ENCODE measurements around the gene SSPN.
"Not testable (repeated sequence)": the region's sequence is repeated elsewhere in the genome, so short reads cannot be mapped to it uniquely, and the experiment has no call there.

Gene SSPN

DNA sequence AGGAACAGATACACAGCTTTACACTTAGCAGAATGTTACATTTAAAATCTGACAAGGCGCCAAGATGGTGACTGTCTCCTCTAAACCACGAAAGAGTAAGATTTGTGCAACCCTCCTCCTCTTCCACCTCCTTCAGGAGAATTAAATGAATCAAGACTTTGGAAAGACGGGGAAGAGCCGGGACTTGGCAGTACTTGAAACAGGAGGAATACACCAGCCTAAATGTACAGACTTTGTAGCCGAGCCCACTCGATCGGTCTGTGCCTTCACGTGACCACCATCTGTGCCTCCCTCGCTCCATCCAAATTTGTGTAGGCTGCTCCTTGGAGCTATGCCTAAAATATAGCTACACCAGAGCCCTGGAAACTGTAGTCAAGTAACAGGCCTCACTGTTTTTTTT is 38.3 kb downstream of the SSPN start:
- ATAC-seq: no peak
- TF ChIP-seq ISL1 (CRISPR knock-in tag; IDR thresholded peaks at IDR 0.05) (no peak), ZNF70 (CRISPR knock-in tag; IDR thresholded peaks at IDR 0.05) (no peak), RARB (CRISPR knock-in tag; IDR thresholded peaks at IDR 0.05) (no peak), BACH2 (CRISPR knock-in tag; IDR thresholded peaks at IDR 0.05; ENCODE audit: borderline replicate concordance) (no peak), ZFP30 (CRISPR knock-in tag; IDR thresholded peaks at IDR 0.05) (no peak), CSDC2 (CRISPR knock-in tag; IDR thresholded peaks at IDR 0.05) (no peak), ZFP3 (CRISPR knock-in tag; IDR thresholded peaks at IDR 0.05) (no peak), ESRRG (CRISPR knock-in tag; IDR thresholded peaks at IDR 0.05) (no peak), TOX (CRISPR knock-in tag; IDR thresholded peaks at IDR 0.05; ENCODE audit: borderline replicate concordance) (no peak), ZC3H10 (CRISPR knock-in tag; IDR thresholded peaks at IDR 0.05) (no peak), ARNTL (CRISPR knock-in tag; IDR thresholded peaks at IDR 0.05; ENCODE audit: borderline replicate concordance, low read depth) (no peak), GLIS3 (CRISPR knock-in tag; IDR thresholded peaks at IDR 0.05) (no peak)
- TF ChIP-seq, protein P1, sequence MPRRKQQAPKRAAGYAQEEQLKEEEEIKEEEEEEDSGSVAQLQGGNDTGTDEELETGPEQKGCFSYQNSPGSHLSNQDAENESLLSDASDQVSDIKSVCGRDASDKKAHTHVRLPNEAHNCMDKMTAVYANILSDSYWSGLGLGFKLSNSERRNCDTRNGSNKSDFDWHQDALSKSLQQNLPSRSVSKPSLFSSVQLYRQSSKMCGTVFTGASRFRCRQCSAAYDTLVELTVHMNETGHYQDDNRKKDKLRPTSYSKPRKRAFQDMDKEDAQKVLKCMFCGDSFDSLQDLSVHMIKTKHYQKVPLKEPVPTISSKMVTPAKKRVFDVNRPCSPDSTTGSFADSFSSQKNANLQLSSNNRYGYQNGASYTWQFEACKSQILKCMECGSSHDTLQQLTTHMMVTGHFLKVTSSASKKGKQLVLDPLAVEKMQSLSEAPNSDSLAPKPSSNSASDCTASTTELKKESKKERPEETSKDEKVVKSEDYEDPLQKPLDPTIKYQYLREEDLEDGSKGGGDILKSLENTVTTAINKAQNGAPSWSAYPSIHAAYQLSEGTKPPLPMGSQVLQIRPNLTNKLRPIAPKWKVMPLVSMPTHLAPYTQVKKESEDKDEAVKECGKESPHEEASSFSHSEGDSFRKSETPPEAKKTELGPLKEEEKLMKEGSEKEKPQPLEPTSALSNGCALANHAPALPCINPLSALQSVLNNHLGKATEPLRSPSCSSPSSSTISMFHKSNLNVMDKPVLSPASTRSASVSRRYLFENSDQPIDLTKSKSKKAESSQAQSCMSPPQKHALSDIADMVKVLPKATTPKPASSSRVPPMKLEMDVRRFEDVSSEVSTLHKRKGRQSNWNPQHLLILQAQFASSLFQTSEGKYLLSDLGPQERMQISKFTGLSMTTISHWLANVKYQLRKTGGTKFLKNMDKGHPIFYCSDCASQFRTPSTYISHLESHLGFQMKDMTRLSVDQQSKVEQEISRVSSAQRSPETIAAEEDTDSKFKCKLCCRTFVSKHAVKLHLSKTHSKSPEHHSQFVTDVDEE (CRISPR knock-in tag; IDR thresholded peaks at IDR 0.05): no peak
- TF ChIP-seq, protein P2, sequence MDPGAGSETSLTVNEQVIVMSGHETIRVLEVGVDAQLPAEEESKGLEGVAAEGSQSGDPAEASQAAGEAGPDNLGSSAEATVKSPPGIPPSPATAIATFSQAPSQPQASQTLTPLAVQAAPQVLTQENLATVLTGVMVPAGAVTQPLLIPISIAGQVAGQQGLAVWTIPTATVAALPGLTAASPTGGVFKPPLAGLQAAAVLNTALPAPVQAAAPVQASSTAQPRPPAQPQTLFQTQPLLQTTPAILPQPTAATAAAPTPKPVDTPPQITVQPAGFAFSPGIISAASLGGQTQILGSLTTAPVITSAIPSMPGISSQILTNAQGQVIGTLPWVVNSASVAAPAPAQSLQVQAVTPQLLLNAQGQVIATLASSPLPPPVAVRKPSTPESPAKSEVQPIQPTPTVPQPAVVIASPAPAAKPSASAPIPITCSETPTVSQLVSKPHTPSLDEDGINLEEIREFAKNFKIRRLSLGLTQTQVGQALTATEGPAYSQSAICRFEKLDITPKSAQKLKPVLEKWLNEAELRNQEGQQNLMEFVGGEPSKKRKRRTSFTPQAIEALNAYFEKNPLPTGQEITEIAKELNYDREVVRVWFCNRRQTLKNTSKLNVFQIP (CRISPR knock-in tag; IDR thresholded peaks at IDR 0.05; ENCODE audit: borderline replicate concordance, low read depth): no peak
- TF ChIP-seq, protein P3, sequence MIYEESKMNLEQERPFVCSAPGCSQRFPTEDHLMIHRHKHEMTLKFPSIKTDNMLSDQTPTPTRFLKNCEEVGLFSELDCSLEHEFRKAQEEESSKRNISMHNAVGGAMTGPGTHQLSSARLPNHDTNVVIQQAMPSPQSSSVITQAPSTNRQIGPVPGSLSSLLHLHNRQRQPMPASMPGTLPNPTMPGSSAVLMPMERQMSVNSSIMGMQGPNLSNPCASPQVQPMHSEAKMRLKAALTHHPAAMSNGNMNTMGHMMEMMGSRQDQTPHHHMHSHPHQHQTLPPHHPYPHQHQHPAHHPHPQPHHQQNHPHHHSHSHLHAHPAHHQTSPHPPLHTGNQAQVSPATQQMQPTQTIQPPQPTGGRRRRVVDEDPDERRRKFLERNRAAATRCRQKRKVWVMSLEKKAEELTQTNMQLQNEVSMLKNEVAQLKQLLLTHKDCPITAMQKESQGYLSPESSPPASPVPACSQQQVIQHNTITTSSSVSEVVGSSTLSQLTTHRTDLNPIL (CRISPR knock-in tag; IDR thresholded peaks at IDR 0.05; ENCODE audit: low read depth): no peak

DNA sequence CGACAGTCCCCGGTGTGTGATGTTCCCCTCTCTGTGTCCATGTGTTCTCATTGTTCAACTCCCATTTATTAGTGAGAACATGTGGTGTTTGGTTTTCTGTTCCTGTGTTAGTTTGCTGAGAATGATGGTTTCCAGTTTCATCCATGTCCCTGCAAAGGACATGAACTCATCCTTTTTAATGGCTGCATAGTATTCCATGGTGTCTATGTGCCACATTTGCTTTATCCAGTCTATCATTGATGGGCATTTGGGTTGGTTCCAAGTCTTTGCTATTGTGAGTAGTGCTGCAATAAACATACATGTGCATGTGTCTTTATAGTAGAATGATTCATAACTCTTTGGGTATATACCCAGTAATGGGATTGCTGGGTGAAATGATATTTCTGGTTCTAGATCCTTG is 40.1 kb downstream of the SSPN start:
- not testable (repeated sequence) for ATAC-seq

DNA sequence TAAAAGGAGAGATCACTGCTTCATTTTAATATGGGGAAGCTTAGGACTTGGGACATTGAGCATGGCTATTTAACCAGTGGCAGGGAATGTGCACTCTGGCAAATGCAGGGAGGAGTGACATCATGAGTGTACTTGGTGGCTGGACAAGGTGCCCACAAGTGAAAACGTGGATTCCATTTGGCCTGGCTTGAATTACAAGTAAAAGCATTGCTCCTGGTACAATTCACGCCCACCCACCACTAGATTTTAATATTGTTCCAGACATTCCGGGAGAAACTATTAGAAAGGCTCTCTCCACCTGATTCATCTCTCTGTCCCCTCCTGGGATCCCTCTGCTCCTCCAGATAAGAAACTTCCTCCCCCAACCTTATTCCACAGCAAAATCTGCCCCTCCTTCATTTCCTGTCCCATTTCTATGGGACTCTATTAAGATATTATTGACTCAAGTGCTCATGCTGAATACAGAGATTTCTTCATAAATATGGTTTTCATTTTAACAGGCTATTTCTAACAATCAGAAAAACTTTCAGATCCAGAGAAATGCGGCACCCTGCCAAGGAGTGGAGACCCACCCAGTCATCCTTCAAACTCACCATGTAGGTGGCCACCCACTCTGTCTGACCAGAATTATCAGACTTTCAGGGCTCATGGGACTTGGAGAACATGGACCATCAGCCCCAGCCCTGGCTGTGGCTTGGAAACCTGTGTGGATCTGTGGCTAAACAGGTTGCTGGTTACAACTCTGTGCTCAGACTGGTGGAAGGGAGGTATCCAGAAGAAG is 43.2 kb downstream of the SSPN start:
- TF ChIP-seq ARNTL (CRISPR knock-in tag; IDR thresholded peaks at IDR 0.05; ENCODE audit: borderline replicate concordance, low read depth) (no peak), ZNF70 (CRISPR knock-in tag; IDR thresholded peaks at IDR 0.05) (no peak), BACH2 (CRISPR knock-in tag; IDR thresholded peaks at IDR 0.05; ENCODE audit: borderline replicate concordance) (no peak), TCF4 (CRISPR knock-in tag; IDR thresholded peaks at IDR 0.05; ENCODE audit: borderline replicate concordance) (no peak), ZC3H10 (CRISPR knock-in tag; IDR thresholded peaks at IDR 0.05) (no peak), ESRRG (CRISPR knock-in tag; IDR thresholded peaks at IDR 0.05) (no peak), SNAI2 (CRISPR knock-in tag; IDR thresholded peaks at IDR 0.05) (no peak), TOX (CRISPR knock-in tag; IDR thresholded peaks at IDR 0.05; ENCODE audit: borderline replicate concordance) (no peak), OSR1 (CRISPR knock-in tag; IDR thresholded peaks at IDR 0.05) (no peak), CSDC2 (CRISPR knock-in tag; IDR thresholded peaks at IDR 0.05) (no peak), RARB (CRISPR knock-in tag; IDR thresholded peaks at IDR 0.05) (no peak)
- TF ChIP-seq, protein P3 (CRISPR knock-in tag; IDR thresholded peaks at IDR 0.05; ENCODE audit: low read depth): no peak
- TF ChIP-seq, protein P2 (CRISPR knock-in tag; IDR thresholded peaks at IDR 0.05; ENCODE audit: borderline replicate concordance, low read depth): no peak
- TF ChIP-seq, protein P1 (CRISPR knock-in tag; IDR thresholded peaks at IDR 0.05): no peak
- TF ChIP-seq, protein P4, sequence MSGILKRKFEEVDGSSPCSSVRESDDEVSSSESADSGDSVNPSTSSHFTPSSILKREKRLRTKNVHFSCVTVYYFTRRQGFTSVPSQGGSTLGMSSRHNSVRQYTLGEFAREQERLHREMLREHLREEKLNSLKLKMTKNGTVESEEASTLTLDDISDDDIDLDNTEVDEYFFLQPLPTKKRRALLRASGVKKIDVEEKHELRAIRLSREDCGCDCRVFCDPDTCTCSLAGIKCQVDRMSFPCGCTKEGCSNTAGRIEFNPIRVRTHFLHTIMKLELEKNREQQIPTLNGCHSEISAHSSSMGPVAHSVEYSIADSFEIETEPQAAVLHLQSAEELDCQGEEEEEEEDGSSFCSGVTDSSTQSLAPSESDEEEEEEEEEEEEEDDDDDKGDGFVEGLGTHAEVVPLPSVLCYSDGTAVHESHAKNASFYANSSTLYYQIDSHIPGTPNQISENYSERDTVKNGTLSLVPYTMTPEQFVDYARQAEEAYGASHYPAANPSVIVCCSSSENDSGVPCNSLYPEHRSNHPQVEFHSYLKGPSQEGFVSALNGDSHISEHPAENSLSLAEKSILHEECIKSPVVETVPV (CRISPR knock-in tag; IDR thresholded peaks at IDR 0.05): no peak
- ATAC-seq: no peak

Data from SK-N-SH treated with all-trans-retinoic acid at 6 μM for 48 hours (cell line).